Activated CD4-positive, alpha-beta T cell treated with anti-CD3 and anti-CD28 coated beads, Interleukin-2, amount 10 ng/mL, durations not matched to agents 24 days and 14 days (primary cell): ENCODE measurements around the gene BIRC3. TPM values are rescaled to one million over a fixed set of nuclear protein-coding genes. Genes with fewer than 3 reads are reported as not detected.
"Not testable (repeated sequence)": the region's sequence is repeated elsewhere in the genome, so short reads cannot be mapped to it uniquely, and the experiment has no call there.

Experiments
- DNase-seq: peaks from one replicate; pipeline ENCODE4 v3.0.0; 2022
- H3K27ac Mint-ChIP-seq: one replicate; pipeline ENCODE4 v1.8.0; 2022; ENCODE audit warnings: mild to moderate bottlenecking, mixed read lengths
- H3K27me3 Mint-ChIP-seq: one replicate; pipeline ENCODE4 v1.8.0; 2022; ENCODE audit warnings: mixed read lengths
- H3K36me3 Mint-ChIP-seq: one replicate; pipeline ENCODE4 v1.8.0; 2022; ENCODE audit warnings: low read depth, mild to moderate bottlenecking, mixed read lengths
- H3K4me1 Mint-ChIP-seq: one replicate; pipeline ENCODE4 v1.8.0; 2021; ENCODE audit warnings: mixed read lengths
- H3K4me3 Mint-ChIP-seq: one replicate; pipeline ENCODE4 v1.8.0; 2022; ENCODE audit warnings: mild to moderate bottlenecking, moderate library complexity, mixed read lengths
- H3K9me3 Mint-ChIP-seq: one replicate; pipeline ENCODE4 v1.8.0; 2021; ENCODE audit warnings: mixed read lengths
- intact Hi-C: fragments of 100-400 bp; cut with micrococcal nuclease; formaldehyde crosslinking; loops from one replicate; pipeline ENCODE4 v1.15.1; 2023
- total RNA-seq: library from RNA; stranded (reverse); gene quantifications from 2 replicates; pipeline ENCODE4 v1.2.3, GENCODE V29; 2022

The BIRC3 gene
- total RNA-seq, 1 donor from 2014 or later = 100 TPM

GRCh38 chr11:102347462-102348370, 30.4 kb downstream of the BIRC3 start:
- H3K4me3 Mint-ChIP-seq = peak overlapping the region; percentile 99
- peak overlapping the region; percentile 99 for H3K27ac Mint-ChIP-seq
- peaks cover 35% of the 10 kb centered on the region for H3K4me1 Mint-ChIP-seq
- peak; percentile 75 for DNase-seq
- intact Hi-C loops = loop anchor here (1.0 to 2.0 kb wide), 6 partner anchors 13 to 252 kb away; partner anchors contain the start of genes BIRC3 and TMEM123
- H3K9me3 Mint-ChIP-seq = no peaks in the 10 kb centered on the region
- peaks cover 26% of the 10 kb centered on the region for H3K36me3 Mint-ChIP-seq
- no peaks in the 10 kb centered on the region for H3K27me3 Mint-ChIP-seq

- H3K9me3 Mint-ChIP-seq = no peaks in the 10 kb centered on the region
- H3K27ac Mint-ChIP-seq = no peak overlapping the region
- no peak for DNase-seq
- H3K36me3 Mint-ChIP-seq = peaks cover 80% of the 10 kb centered on the region
- H3K4me3 Mint-ChIP-seq = no peak overlapping the region
- peaks cover 35% of the 10 kb centered on the region for H3K4me1 Mint-ChIP-seq
- H3K27me3 Mint-ChIP-seq = no peaks in the 10 kb centered on the region
- intact Hi-C loops = no loop called here
Observed at GRCh38 chr11:102357116-102357515, 39.8 kb downstream of the BIRC3 start.

- DNase-seq = no peak
- H3K36me3 Mint-ChIP-seq = peaks cover 81% of the 10 kb centered on the region
- H3K27ac Mint-ChIP-seq = no peak overlapping the region
- intact Hi-C loops = no loop called here
- no peaks in the 10 kb centered on the region for H3K9me3 Mint-ChIP-seq
- H3K27me3 Mint-ChIP-seq = no peaks in the 10 kb centered on the region
- peaks cover 36% of the 10 kb centered on the region for H3K4me1 Mint-ChIP-seq
- no peak overlapping the region for H3K4me3 Mint-ChIP-seq
Observed at GRCh38 chr11:102359372-102359771, 42.1 kb downstream of the BIRC3 start.

GRCh38 chr11:102360681-102361080, 43.4 kb downstream of the BIRC3 start:
- no peak for DNase-seq
- Mint-ChIP-seq H3K4me3 (peak overlapping the region; percentile 70), H3K4me1 (peaks cover 36% of the 10 kb centered on the region), H3K36me3 (peaks cover 77% of the 10 kb centered on the region), H3K27ac (peak overlapping the region; percentile 73), H3K27me3 (no peaks in the 10 kb centered on the region), H3K9me3 (no peaks in the 10 kb centered on the region)
- intact Hi-C loops = loop anchor here (2.0 kb wide), 1 partner anchor 14 kb away; the partner anchor contains the start of gene BIRC2

GRCh38 chr11:102361086-102362031, 44.1 kb downstream of the BIRC3 start:
- no peaks in the 10 kb centered on the region for H3K9me3 Mint-ChIP-seq
- H3K36me3 Mint-ChIP-seq = peaks cover 76% of the 10 kb centered on the region
- DNase-seq = peak; percentile 82
- H3K27me3 Mint-ChIP-seq = no peaks in the 10 kb centered on the region
- H3K4me3 Mint-ChIP-seq = peak overlapping the region; percentile 70
- H3K4me1 Mint-ChIP-seq = peaks cover 36% of the 10 kb centered on the region
- H3K27ac Mint-ChIP-seq = peak overlapping the region; percentile 73
- intact Hi-C loops = loop anchor here (2.0 kb wide), 1 partner anchor 15 kb away; the partner anchor contains the start of gene BIRC2

- intact Hi-C loops = loop anchor here (5.0 kb wide), 1 partner anchor 302 kb away; no protein-coding TSS in a partner anchor
Observed at GRCh38 chr11:102364991-102365390, 47.7 kb downstream of the BIRC3 start.

GRCh38 chr11:102367364-102367763, 50.1 kb downstream of the BIRC3 start:
- Mint-ChIP-seq H3K27me3 (no peaks in the 10 kb centered on the region), H3K4me3 (no peak overlapping the region), H3K27ac (peak overlapping the region; percentile 7), H3K36me3 (peaks cover 57% of the 10 kb centered on the region), H3K9me3 (peaks cover 3% of the 10 kb centered on the region), H3K4me1 (peaks cover 26% of the 10 kb centered on the region)
- DNase-seq = no peak
- intact Hi-C loops = loop anchor here (1.0 to 5.0 kb wide), 3 partner anchors 128 to 300 kb away; no protein-coding TSS in a partner anchor

More at GRCh38 chr11:102364991-102365390, 47.7 kb downstream of the BIRC3 start:
- peaks cover 70% of the 10 kb centered on the region for H3K36me3 Mint-ChIP-seq
- H3K27me3 Mint-ChIP-seq = no peaks in the 10 kb centered on the region
- no peak overlapping the region for H3K27ac Mint-ChIP-seq
- no peak overlapping the region for H3K4me3 Mint-ChIP-seq
- H3K4me1 Mint-ChIP-seq = peaks cover 39% of the 10 kb centered on the region
- no peaks in the 10 kb centered on the region for H3K9me3 Mint-ChIP-seq
- no peak for DNase-seq

- no peak for DNase-seq
- Mint-ChIP-seq H3K36me3 (peaks cover 51% of the 10 kb centered on the region), H3K4me1 (peaks cover 24% of the 10 kb centered on the region), H3K9me3 (peaks cover 3% of the 10 kb centered on the region), H3K4me3 (no peak overlapping the region), H3K27me3 (no peaks in the 10 kb centered on the region), H3K27ac (no peak overlapping the region)
- intact Hi-C loops = loop anchor here (5.0 kb wide), 1 partner anchor 299 kb away; no protein-coding TSS in a partner anchor
Observed at GRCh38 chr11:102368472-102368871, 51.2 kb downstream of the BIRC3 start.

- intact Hi-C loops, H3K4me3 Mint-ChIP-seq, H3K27ac Mint-ChIP-seq, H3K27me3 Mint-ChIP-seq, DNase-seq, H3K9me3 Mint-ChIP-seq: not testable (repeated sequence)
- Mint-ChIP-seq H3K4me1 (peaks cover 16% of the 10 kb centered on the region), H3K36me3 (peaks cover 52% of the 10 kb centered on the region)
Observed at GRCh38 chr11:102374633-102375424, 57.5 kb downstream of the BIRC3 start.

GRCh38 chr11:102375720-102376399, 58.6 kb downstream of the BIRC3 start:
- no peak overlapping the region for H3K27ac Mint-ChIP-seq
- H3K9me3 Mint-ChIP-seq = peaks cover 3% of the 10 kb centered on the region
- H3K36me3 Mint-ChIP-seq = peaks cover 57% of the 10 kb centered on the region

GRCh38 chr11:102377891-102378290, 60.6 kb downstream of the BIRC3 start:
- H3K9me3 Mint-ChIP-seq = no peaks in the 10 kb centered on the region
- H3K4me1 Mint-ChIP-seq = peaks cover 10% of the 10 kb centered on the region
- H3K27ac Mint-ChIP-seq = no peak overlapping the region
- no peak overlapping the region for H3K4me3 Mint-ChIP-seq
- no peak for DNase-seq
- intact Hi-C loops = no loop called here
- peaks cover 55% of the 10 kb centered on the region for H3K36me3 Mint-ChIP-seq
- H3K27me3 Mint-ChIP-seq = no peaks in the 10 kb centered on the region

More at GRCh38 chr11:102375720-102376399, 58.6 kb downstream of the BIRC3 start:
- no peak overlapping the region for H3K4me3 Mint-ChIP-seq
- peaks cover 16% of the 10 kb centered on the region for H3K4me1 Mint-ChIP-seq
- intact Hi-C loops = no loop called here
- no peak for DNase-seq
- no peaks in the 10 kb centered on the region for H3K27me3 Mint-ChIP-seq

- H3K36me3 Mint-ChIP-seq = peaks cover 57% of the 10 kb centered on the region
Observed at GRCh38 chr11:102378818-102379217, 61.5 kb downstream of the BIRC3 start.

More at GRCh38 chr11:102378818-102379217, 61.5 kb downstream of the BIRC3 start:
- H3K4me3 Mint-ChIP-seq = no peak overlapping the region
- H3K27me3 Mint-ChIP-seq = no peaks in the 10 kb centered on the region
- peaks cover 10% of the 10 kb centered on the region for H3K4me1 Mint-ChIP-seq
- no peak for DNase-seq
- H3K27ac Mint-ChIP-seq = no peak overlapping the region
- no peaks in the 10 kb centered on the region for H3K9me3 Mint-ChIP-seq
- intact Hi-C loops = no loop called here
